ENCODE data around the gene DLG1.

GRCh38 chr3:197329382-197329781, 31.0 kb upstream of the DLG1 start:
- no peak for TF ChIP-seq SIN3A (IDR thresholded peaks at IDR 0.05; ENCODE audit: low read depth)
- TF ChIP-seq EZH2 (IDR thresholded peaks at IDR 0.05) = no peak

Data from HCT116 (cell line).